ENCODE data around the gene DNAAF9. TPM values are rescaled to one million over a fixed set of nuclear protein-coding genes. Genes with fewer than 3 reads are reported as not detected.

The DNAAF9 gene
- total RNA-seq, 1 experiment from 2014 or later, result 6.3 TPM

GRCh38 chr20:3364323-3365013 lies 43.0 kb downstream of the DNAAF9 start:
- no peak for TF ChIP-seq CTCF (IDR thresholded peaks at IDR 0.05; ENCODE audit: unreplicated experiment)
- BruUV-seq (replicated peaks), result no TSS peak

GRCh38 chr20:3360752-3361151 lies 46.7 kb downstream of the DNAAF9 start:
- no peaks in the 10 kb centered on the region for H3K27me3 Mint-ChIP-seq (ENCODE audit: unreplicated experiment)
- H3K36me3 Mint-ChIP-seq (ENCODE audit: insufficient read depth, unreplicated experiment), result peaks cover 19% of the 10 kb centered on the region
- intact Hi-C loops (cut with micrococcal nuclease; ENCODE audit: unreplicated experiment), result no loop called here
- peaks cover 11% of the 10 kb centered on the region for H3K4me1 Mint-ChIP-seq (ENCODE audit: low read depth, unreplicated experiment)
- CTCF ChIA-PET, result no interaction called here
- TF ChIP-seq CTCF (IDR thresholded peaks at IDR 0.05; ENCODE audit: unreplicated experiment), result no peak
- DNase-seq, result no peak
- BruUV-seq (replicated peaks), result no TSS peak
- H3K9me3 Mint-ChIP-seq (ENCODE audit: low read depth, unreplicated experiment), result no peaks in the 10 kb centered on the region
- H3K4me3 Mint-ChIP-seq (ENCODE audit: low read depth, unreplicated experiment), result no peak overlapping the region
- no peak overlapping the region for H3K27ac Mint-ChIP-seq (ENCODE audit: unreplicated experiment)

More at GRCh38 chr20:3364323-3365013, 43.0 kb downstream of the DNAAF9 start:
- no peaks in the 10 kb centered on the region for H3K9me3 Mint-ChIP-seq (ENCODE audit: low read depth, unreplicated experiment)
- H3K27ac Mint-ChIP-seq (ENCODE audit: unreplicated experiment), result no peak overlapping the region
- H3K4me3 Mint-ChIP-seq (ENCODE audit: low read depth, unreplicated experiment), result no peak overlapping the region
- intact Hi-C loops (cut with micrococcal nuclease; ENCODE audit: unreplicated experiment), result no loop called here
- H3K36me3 Mint-ChIP-seq (ENCODE audit: insufficient read depth, unreplicated experiment), result peaks cover 15% of the 10 kb centered on the region
- CTCF ChIA-PET, result no interaction called here
- H3K4me1 Mint-ChIP-seq (ENCODE audit: low read depth, unreplicated experiment), result no peaks in the 10 kb centered on the region
- no peaks in the 10 kb centered on the region for H3K27me3 Mint-ChIP-seq (ENCODE audit: unreplicated experiment)
- no peak for DNase-seq

- CTCF ChIA-PET, result no interaction called here
- intact Hi-C loops (cut with micrococcal nuclease; ENCODE audit: unreplicated experiment), result loop anchor here (10.0 kb wide), 1 partner anchor 186 kb away; no protein-coding TSS in a partner anchor
- H3K4me1 Mint-ChIP-seq (ENCODE audit: low read depth, unreplicated experiment), result peaks cover 11% of the 10 kb centered on the region
- H3K27me3 Mint-ChIP-seq (ENCODE audit: unreplicated experiment), result no peaks in the 10 kb centered on the region
- H3K27ac Mint-ChIP-seq (ENCODE audit: unreplicated experiment), result no peak overlapping the region
- H3K9me3 Mint-ChIP-seq (ENCODE audit: low read depth, unreplicated experiment), result no peaks in the 10 kb centered on the region
- BruUV-seq (replicated peaks), result no TSS peak
- TF ChIP-seq CTCF (IDR thresholded peaks at IDR 0.05; ENCODE audit: unreplicated experiment), result no peak
- no peak overlapping the region for H3K4me3 Mint-ChIP-seq (ENCODE audit: low read depth, unreplicated experiment)
- DNase-seq, result no peak
- peaks cover 19% of the 10 kb centered on the region for H3K36me3 Mint-ChIP-seq (ENCODE audit: insufficient read depth, unreplicated experiment)
Measured at GRCh38 chr20:3358676-3359340, 48.7 kb downstream of the DNAAF9 start.

Other genes starting within 250 kb of the DNAAF9 start
- 13.3 and 13.9 TPM in 2 replicates for gene FASTKD5, start 247.8 kb downstream of the DNAAF9 start, total RNA-seq (2022)
- 3.3 and 4.3 TPM in 2 replicates for gene UBOX5, start 247.8 kb downstream of the DNAAF9 start, total RNA-seq (2022)
- gene LZTS3, start 234.1 kb downstream of the DNAAF9 start, total RNA-seq (2022), result 10.4 and 11.4 TPM in 2 replicates
- 30.9 and 36.3 TPM in 2 replicates for gene DDRGK1, start 203.0 kb downstream of the DNAAF9 start, total RNA-seq (2022)
- 42.5 and 53.4 TPM in 2 replicates for gene ITPA, start 198.2 kb downstream of the DNAAF9 start, total RNA-seq (2022)
- gene SLC4A11, start 168.5 kb downstream of the DNAAF9 start, total RNA-seq (2022), result 9.4 and 11.0 TPM in 2 replicates
- gene ATRN, start 63.3 kb upstream of the DNAAF9 start, total RNA-seq (2022), result 23.9 and 28.3 TPM in 2 replicates

Data from Calu3 (cell line).